ENCODE results near the gene DLG1. TPM values are rescaled to one million over a fixed set of nuclear protein-coding genes. Genes with fewer than 3 reads are reported as not detected.

The DLG1 gene
- total RNA-seq, 1 experiment from 2014 or later, result 90.2 TPM

- Histone ChIP-seq H3K4me1 (ENCODE audit: control insufficient read depth, insufficient read depth, low read length) (no peaks in the 10 kb centered on the region; the same call in 1 of the 2 replicates), H3K27ac (ENCODE audit: low read length) (no peak overlapping the region), H3K9me3 (ENCODE audit: control insufficient read depth, insufficient read depth, low read depth, low read length) (no peaks in the 10 kb centered on the region), H3K4me3 (ENCODE audit: low read depth in 2 of 2, low read length in 2 of 2) (no peak overlapping the region), H3K36me3 (ENCODE audit: control insufficient read depth, insufficient read depth, low read length) (peaks cover 16% of the 10 kb centered on the region; the same call in 1 of the 2 replicates), H3K27me3 (ENCODE audit: control insufficient read depth, insufficient read depth, low read length) (no peaks in the 10 kb centered on the region)
- BruUV-seq (replicated peaks), result TSS peak; percentile 37
- no peak for DNase-seq (ENCODE audit: low read depth, low spot score)
- in situ Hi-C loops (cut with HindIII; ENCODE audit: low pct_unique_long_range_greater_than_20kb, low sequenced_read_pairs), result no loop called here
- POLR2A ChIA-PET, result no interaction called here
- CTCF ChIA-PET, result no interaction called here
- no peak for TF ChIP-seq POLR2AphosphoS5 (IDR thresholded peaks at IDR 0.05; ENCODE audit: low read depth, low read length)
- TF ChIP-seq TCF7L2 (IDR thresholded peaks at IDR 0.05; ENCODE audit: low read depth, low read length), result no peak
- TF ChIP-seq SIN3A (IDR thresholded peaks at IDR 0.05; ENCODE audit: borderline replicate concordance, insufficient read depth, low read depth, low read length), result no peak
- no peak for TF ChIP-seq REST (IDR thresholded peaks at IDR 0.05; ENCODE audit: insufficient read depth in 1 of 2, low read depth in 2 of 2, low read length in 1 of 2)
- TF ChIP-seq CTCF (IDR thresholded peaks at IDR 0.05), result no peak
- ATAC-seq, result no peak
- intact Hi-C loops (cut with micrococcal nuclease; ENCODE audit: unreplicated experiment), result no loop called here
Measured at GRCh38 chr3:197280156-197280555, 18.3 kb downstream of the DLG1 start.

- no peak for DNase-seq (ENCODE audit: low read depth, low spot score)
- no peaks in the 10 kb centered on the region; the same call in 1 of the 2 replicates for H3K4me1 ChIP-seq (ENCODE audit: control insufficient read depth, insufficient read depth, low read length)
- H3K9me3 ChIP-seq (ENCODE audit: control insufficient read depth, insufficient read depth, low read depth, low read length), result no peaks in the 10 kb centered on the region
- ChIA-PET CTCF (no interaction called here), POLR2A (interaction anchor here (0.6 kb wide), 1 partner anchor 110 kb away, joined by 4 read pairs; no protein-coding TSS in a partner anchor)
- no peak overlapping the region for H3K4me3 ChIP-seq (ENCODE audit: low read depth in 2 of 2, low read length in 2 of 2)
- intact Hi-C loops (cut with micrococcal nuclease; ENCODE audit: unreplicated experiment), result no loop called here
- in situ Hi-C loops (cut with HindIII; ENCODE audit: low pct_unique_long_range_greater_than_20kb, low sequenced_read_pairs), result no loop called here
- peaks cover 16% of the 10 kb centered on the region; the same call in 1 of the 2 replicates for H3K36me3 ChIP-seq (ENCODE audit: control insufficient read depth, insufficient read depth, low read length)
- TF ChIP-seq REST (IDR thresholded peaks at IDR 0.05; ENCODE audit: insufficient read depth in 1 of 2, low read depth in 2 of 2, low read length in 1 of 2) (no peak), CTCF (IDR thresholded peaks at IDR 0.05) (no peak), POLR2AphosphoS5 (IDR thresholded peaks at IDR 0.05; ENCODE audit: low read depth, low read length) (no peak), TCF7L2 (IDR thresholded peaks at IDR 0.05; ENCODE audit: low read depth, low read length) (no peak), SIN3A (IDR thresholded peaks at IDR 0.05; ENCODE audit: borderline replicate concordance, insufficient read depth, low read depth, low read length) (no peak)
- BruUV-seq (replicated peaks), result no TSS peak
- no peak overlapping the region for H3K27ac ChIP-seq (ENCODE audit: low read length)
- no peaks in the 10 kb centered on the region for H3K27me3 ChIP-seq (ENCODE audit: control insufficient read depth, insufficient read depth, low read length)
- no peak for ATAC-seq
Measured at GRCh38 chr3:197278933-197279332, 19.5 kb downstream of the DLG1 start.
